ENCODE measurements around the gene NOL4L. TPM values are rescaled to one million over a fixed set of nuclear protein-coding genes. Genes with fewer than 3 reads are reported as not detected.
"Not testable (repeated sequence)": the region's sequence is repeated elsewhere in the genome, so short reads cannot be mapped to it uniquely, and the experiment has no call there.

NOL4L gene
- total RNA-seq, 1 donor from 2014 or later, result 11.9 TPM

GRCh38 chr20:32580970-32581838, 3.9 kb downstream of the NOL4L start:
- peak; percentile 68 for DNase-seq (ENCODE audit: low spot score)

GRCh38 chr20:32580219-32580969, 4.7 kb downstream of the NOL4L start:
- Mint-ChIP-seq H3K27ac (no peak overlapping the region), H3K4me3 (no peak overlapping the region), H3K4me1 (peaks cover 33% of the 10 kb centered on the region), H3K36me3 (no peaks in the 10 kb centered on the region), H3K9me3 (no peaks in the 10 kb centered on the region), H3K27me3 (ENCODE audit: insufficient read depth, low read depth) (peaks cover 14% of the 10 kb centered on the region)
- Histone ChIP-seq H3K27ac (no peak overlapping the region), H3K4me1 (peaks cover 23% of the 10 kb centered on the region), H3K4me3 (no peak overlapping the region), H3F3A (ENCODE audit: low read depth) (peaks cover 35% of the 10 kb centered on the region), H3K79me2 (ENCODE audit: low read depth) (no peaks in the 10 kb centered on the region), H3K27me3 (peaks cover 12% of the 10 kb centered on the region), H4K20me1 (ENCODE audit: low read depth) (no peaks in the 10 kb centered on the region), H3K36me3 (no peaks in the 10 kb centered on the region), H2AFZ (replicated peaks) (no peak overlapping the region), H3K4me2 (peak overlapping the region; percentile 97), H3K9ac (no peak overlapping the region), H3K9me3 (ENCODE audit: low read depth) (no peaks in the 10 kb centered on the region)
- no peak for DNase-seq (ENCODE audit: low spot score)
- TF ChIP-seq EZH2phosphoT487 (IDR thresholded peaks at IDR 0.05) (no peak), CTCF (IDR thresholded peaks at IDR 0.05) (no peak), EZH2 (IDR thresholded peaks at IDR 0.05) (no peak)

More at GRCh38 chr20:32580970-32581838, 3.9 kb downstream of the NOL4L start:
- Histone ChIP-seq H3F3A (ENCODE audit: low read depth) (peaks cover 42% of the 10 kb centered on the region), H3K36me3 (no peaks in the 10 kb centered on the region), H4K20me1 (ENCODE audit: low read depth) (peaks cover 3% of the 10 kb centered on the region), H3K27me3 (peaks cover 20% of the 10 kb centered on the region), H3K9me3 (ENCODE audit: low read depth) (no peaks in the 10 kb centered on the region), H2AFZ (replicated peaks) (no peak overlapping the region), H3K27ac (no peak overlapping the region), H3K79me2 (ENCODE audit: low read depth) (no peaks in the 10 kb centered on the region), H3K4me3 (no peak overlapping the region), H3K4me2 (peak overlapping the region; percentile 97), H3K4me1 (peaks cover 28% of the 10 kb centered on the region), H3K9ac (no peak overlapping the region)
- no peaks in the 10 kb centered on the region for H3K36me3 Mint-ChIP-seq
- peak overlapping the region; percentile 83 for H3K4me3 Mint-ChIP-seq
- no peak overlapping the region for H3K27ac Mint-ChIP-seq
- TF ChIP-seq CTCF (IDR thresholded peaks at IDR 0.05), result no peak
- no peak for TF ChIP-seq EZH2phosphoT487 (IDR thresholded peaks at IDR 0.05)
- TF ChIP-seq EZH2 (IDR thresholded peaks at IDR 0.05), result no peak
- peaks cover 38% of the 10 kb centered on the region for H3K4me1 Mint-ChIP-seq
- no peaks in the 10 kb centered on the region for H3K9me3 Mint-ChIP-seq
- H3K27me3 Mint-ChIP-seq (ENCODE audit: insufficient read depth, low read depth), result peaks cover 21% of the 10 kb centered on the region

GRCh38 chr20:32578840-32579390, 6.2 kb downstream of the NOL4L start:
- peak overlapping the region; percentile 9 for H3K4me3 Mint-ChIP-seq
- H4K20me1 ChIP-seq (ENCODE audit: low read depth), result no peaks in the 10 kb centered on the region
- H3K27me3 Mint-ChIP-seq (ENCODE audit: insufficient read depth, low read depth), result peaks cover 17% of the 10 kb centered on the region
- H3K9me3 ChIP-seq (ENCODE audit: low read depth), result no peaks in the 10 kb centered on the region
- no peaks in the 10 kb centered on the region for H3K27me3 ChIP-seq
- H3K4me2 ChIP-seq, result no peak overlapping the region
- H3K79me2 ChIP-seq (ENCODE audit: low read depth), result no peaks in the 10 kb centered on the region
- H3K36me3 ChIP-seq, result no peaks in the 10 kb centered on the region
- TF ChIP-seq CTCF (IDR thresholded peaks at IDR 0.05), result no peak
- no peak for TF ChIP-seq EZH2phosphoT487 (IDR thresholded peaks at IDR 0.05)
- TF ChIP-seq EZH2 (IDR thresholded peaks at IDR 0.05), result no peak
- H3K4me1 Mint-ChIP-seq, result peaks cover 36% of the 10 kb centered on the region
- DNase-seq (ENCODE audit: low spot score), result no peak
- no peak overlapping the region for H2AFZ ChIP-seq (replicated peaks)
- no peaks in the 10 kb centered on the region for H3K36me3 Mint-ChIP-seq
- no peak overlapping the region for H3K27ac Mint-ChIP-seq
- H3K27ac ChIP-seq, result no peak overlapping the region
- no peak overlapping the region for H3K9ac ChIP-seq
- no peaks in the 10 kb centered on the region for H3K9me3 Mint-ChIP-seq
- H3K4me3 ChIP-seq, result no peak overlapping the region
- peaks cover 27% of the 10 kb centered on the region for H3F3A ChIP-seq (ENCODE audit: low read depth)
- H3K4me1 ChIP-seq, result peaks cover 23% of the 10 kb centered on the region

- peak overlapping the region; percentile 76 for H3K27ac Mint-ChIP-seq
- H3K4me2 ChIP-seq; H3K9ac ChIP-seq; H3K79me2 ChIP-seq (ENCODE audit: low read depth); H3K9me3 ChIP-seq (ENCODE audit: low read depth); H3K27me3 ChIP-seq; H3K27ac ChIP-seq; H3K36me3 Mint-ChIP-seq; H2AFZ ChIP-seq (replicated peaks); H3K4me3 ChIP-seq; H4K20me1 ChIP-seq (ENCODE audit: low read depth); H3K9me3 Mint-ChIP-seq; H3K36me3 ChIP-seq; DNase-seq (ENCODE audit: low spot score); H3K4me3 Mint-ChIP-seq: not testable (repeated sequence)
- H3K4me1 ChIP-seq, result peaks cover 23% of the 10 kb centered on the region
- peaks cover 17% of the 10 kb centered on the region for H3K27me3 Mint-ChIP-seq (ENCODE audit: insufficient read depth, low read depth)
- H3F3A ChIP-seq (ENCODE audit: low read depth), result peaks cover 27% of the 10 kb centered on the region
- peaks cover 36% of the 10 kb centered on the region for H3K4me1 Mint-ChIP-seq
These were observed 7.1 kb downstream of the NOL4L start for GRCh38 chr20:32578062-32578461.

Data from neural progenitor cell (in vitro differentiated cells).